Testis (tissue), 3 donors: ENCODE results near the gene SNRPB2. TPM values are rescaled to one million over a fixed set of nuclear protein-coding genes. Genes with fewer than 3 reads are reported as not detected.

Experiments
- DNase-seq: peaks from one replicate; pipeline ENCODE4 v3.0.0-alpha.2; 2019
- H3K27ac ChIP-seq, 2 donors: fragments of 200-600 bp; sonication (generic); one replicate each; pipeline ENCODE4 v1.5.1; 2019
- H3K27me3 ChIP-seq: fragments of 200-600 bp; sonication (generic); one replicate; pipeline ENCODE4 v1.5.1; 2019
- H3K36me3 ChIP-seq: fragments of 200-600 bp; sonication (generic); one replicate; pipeline ENCODE4 v1.5.1; 2017; ENCODE audit warnings: low read depth; ENCODE audit errors: missing control alignments
- H3K4me1 ChIP-seq: fragments of 200-600 bp; sonication (generic); one replicate; pipeline ENCODE4 v1.5.1; 2019
- H3K4me3 ChIP-seq, 2 donors: fragments of 200-600 bp; sonication (generic); one replicate each; pipeline ENCODE4 v1.5.1; 2017 to 2019
- H3K9me3 ChIP-seq: fragments of 200-600 bp; sonication (generic); one replicate; pipeline ENCODE4 v1.5.1; 2017
- POLR2A ChIP-seq: fragments of 450-650 bp; IDR thresholded peaks from one replicate; pipeline ENCODE4 v1.6.1; 2017; ENCODE audit warnings: antibody characterized with exemption, mild to moderate bottlenecking, moderate library complexity
- WGBS, 2 donors: methylation state at CpG; one replicate each; pipeline ENCODE4 v1.1.5; 2018; 5-methylcytosine and 5-hydroxymethylcytosine counted together
- intact Hi-C: fragments of 100-400 bp; cut with DNase I; formaldehyde crosslinking; loops from one replicate; pipeline ENCODE4 v1.15.1; 2023; ENCODE audit warnings: low total_unique reads
- polyA plus RNA-seq: library from polyadenylated mRNA; stranded (reverse); fragments of 350-450 nt; fragmentation: Illumina TruSeq; extraction: RNeasy Lipid Tissue Mini Kit (QIAGEN cat#74804); gene quantifications from one replicate; pipeline ENCODE4 v1.2.3, GENCODE V29; 2014; ENCODE audit warnings: low read depth, low replicate concordance; ENCODE audit not compliant: insufficient read depth
- total RNA-seq, 2 donors: library from RNA; depleted of rRNA; stranded (reverse); fragments of >200 nt; gene quantifications; one replicate each; pipeline ENCODE4 v1.2.3, GENCODE V29; 2016
- TF ChIP-seq, protein P1 (sequence below), 3 experiments: fragments of 450-650 bp in 2 of 3; fragments of 200-600 bp in 1 of 3; sonication (generic) in 1 of 3; IDR thresholded peaks; one replicate each; pipeline ENCODE4 v1.5.1; 2016 to 2019; ENCODE audit warnings: antibody characterized with exemption in 3 of 3, mild to moderate bottlenecking in 2 of 3, moderate library complexity in 1 of 3

SNRPB2 gene
- total and polyA plus RNA-seq, 3 donors from 2014 or later, result 32.8 to 47.9 (median 35.3) TPM

DNA sequence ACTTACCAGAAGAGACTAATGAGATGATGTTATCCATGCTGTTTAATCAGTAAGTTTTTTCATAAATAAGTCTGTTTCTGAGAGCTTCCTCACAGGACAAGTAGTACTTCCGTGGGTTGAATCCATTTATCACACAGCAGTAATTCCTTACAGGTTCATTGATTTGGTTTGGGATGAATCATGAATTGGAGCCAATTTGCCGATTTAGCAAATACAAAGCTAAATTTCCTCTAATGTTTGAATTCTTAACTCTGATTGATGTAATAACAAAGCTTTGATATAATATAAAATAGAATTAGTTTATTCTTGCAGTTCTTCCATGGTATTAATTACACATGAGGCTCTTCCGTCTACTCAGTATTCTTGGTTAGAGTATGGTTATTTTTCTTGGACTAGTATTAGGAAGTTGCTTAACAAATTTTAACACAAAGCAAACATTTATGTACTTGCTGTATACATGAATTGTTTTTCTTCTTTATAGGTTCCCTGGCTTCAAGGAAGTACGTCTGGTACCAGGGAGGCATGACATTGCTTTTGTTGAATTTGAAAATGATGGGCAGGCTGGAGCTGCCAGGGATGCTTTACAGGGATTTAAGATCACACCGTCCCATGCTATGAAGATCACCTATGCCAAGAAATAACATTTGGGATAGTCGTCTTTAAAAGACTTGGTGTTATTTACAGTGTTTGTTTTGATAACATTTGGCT, 10.7 kb downstream of the SNRPB2 start:
- TF ChIP-seq, protein P1, sequence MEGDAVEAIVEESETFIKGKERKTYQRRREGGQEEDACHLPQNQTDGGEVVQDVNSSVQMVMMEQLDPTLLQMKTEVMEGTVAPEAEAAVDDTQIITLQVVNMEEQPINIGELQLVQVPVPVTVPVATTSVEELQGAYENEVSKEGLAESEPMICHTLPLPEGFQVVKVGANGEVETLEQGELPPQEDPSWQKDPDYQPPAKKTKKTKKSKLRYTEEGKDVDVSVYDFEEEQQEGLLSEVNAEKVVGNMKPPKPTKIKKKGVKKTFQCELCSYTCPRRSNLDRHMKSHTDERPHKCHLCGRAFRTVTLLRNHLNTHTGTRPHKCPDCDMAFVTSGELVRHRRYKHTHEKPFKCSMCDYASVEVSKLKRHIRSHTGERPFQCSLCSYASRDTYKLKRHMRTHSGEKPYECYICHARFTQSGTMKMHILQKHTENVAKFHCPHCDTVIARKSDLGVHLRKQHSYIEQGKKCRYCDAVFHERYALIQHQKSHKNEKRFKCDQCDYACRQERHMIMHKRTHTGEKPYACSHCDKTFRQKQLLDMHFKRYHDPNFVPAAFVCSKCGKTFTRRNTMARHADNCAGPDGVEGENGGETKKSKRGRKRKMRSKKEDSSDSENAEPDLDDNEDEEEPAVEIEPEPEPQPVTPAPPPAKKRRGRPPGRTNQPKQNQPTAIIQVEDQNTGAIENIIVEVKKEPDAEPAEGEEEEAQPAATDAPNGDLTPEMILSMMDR (IDR thresholded peaks at IDR 0.05), result no peak
- no peak for TF ChIP-seq POLR2A
- WGBS, 2 donors, result 83 to 86% methylated on average over 6 of the region's 6 CpGs
- no peaks in the 10 kb centered on the region for H3K36me3 ChIP-seq

DNA sequence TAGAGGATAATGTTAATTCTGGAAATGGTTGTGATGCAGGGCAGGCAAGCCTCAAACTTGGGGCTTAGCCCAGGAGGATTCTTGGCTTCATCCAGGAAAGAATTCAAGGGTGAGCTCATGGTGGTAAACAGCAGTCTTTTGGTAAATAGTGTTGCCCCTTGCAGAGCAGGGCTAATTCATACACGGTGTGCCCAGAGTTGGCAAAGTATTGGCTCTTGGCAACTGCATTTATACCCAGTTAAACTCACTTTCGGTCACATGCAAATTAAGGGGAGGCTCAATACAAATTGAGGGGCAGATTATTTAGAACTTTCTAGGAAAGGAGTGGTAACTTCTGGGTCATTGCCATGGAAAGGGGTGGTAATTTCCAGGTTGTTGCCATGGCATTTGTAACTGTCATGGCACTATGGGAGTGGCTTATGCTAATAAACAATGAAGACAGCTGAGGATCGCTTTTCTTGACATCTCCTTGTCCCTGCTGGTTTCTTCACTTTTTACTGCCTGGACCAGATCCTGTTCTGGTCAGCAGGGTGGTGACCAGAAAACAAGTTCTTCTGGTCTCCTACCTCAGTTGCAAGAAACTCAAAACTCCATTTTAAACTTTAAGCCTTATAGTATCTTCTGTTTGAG, 14.5 kb downstream of the SNRPB2 start:
- Histone ChIP-seq H3K36me3 (no peaks in the 10 kb centered on the region), H3K4me1 (no peaks in the 10 kb centered on the region), H3K27me3 (no peaks in the 10 kb centered on the region), H3K9me3 (no peaks in the 10 kb centered on the region), H3K4me3 (no peak overlapping the region), H3K27ac (no peak overlapping the region)
- no peak for TF ChIP-seq POLR2A
- TF ChIP-seq, protein P1 (IDR thresholded peaks at IDR 0.05), result no peak
- intact Hi-C loops, result no loop called here
- DNase-seq, result no peak
- 89 to 91% methylated on average over 3 of the region's 3 CpGs for WGBS, 2 donors

More for the DNA sequence above, 10.7 kb downstream of the SNRPB2 start:
- no peak overlapping the region for H3K4me3 ChIP-seq
- H3K9me3 ChIP-seq, result no peaks in the 10 kb centered on the region
- no peaks in the 10 kb centered on the region for H3K27me3 ChIP-seq
- DNase-seq, result no peak
- no peaks in the 10 kb centered on the region for H3K4me1 ChIP-seq
- no peak overlapping the region for H3K27ac ChIP-seq
- intact Hi-C loops, result no loop called here

DNA sequence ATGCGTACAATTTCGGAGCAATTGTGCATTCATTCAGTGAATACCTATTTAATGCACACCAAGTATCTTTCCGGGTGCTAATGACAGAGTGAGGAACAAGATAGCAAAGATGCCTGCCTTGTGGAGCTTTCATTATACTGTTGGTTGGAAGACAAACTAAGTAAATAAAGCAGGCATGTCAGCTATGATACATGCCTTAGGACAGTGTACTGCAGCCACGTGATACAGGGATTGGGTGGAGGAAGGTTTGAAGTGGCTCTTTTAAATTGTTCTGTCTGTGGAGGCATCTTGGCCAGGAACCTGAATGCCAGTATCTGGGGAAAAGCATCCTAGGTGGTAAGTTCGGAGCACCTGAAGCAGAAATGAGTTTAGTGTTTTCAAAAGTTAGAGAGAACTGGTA, 15.4 kb downstream of the SNRPB2 start:
- intact Hi-C loops, result no loop called here
- H3K4me1 ChIP-seq, result no peaks in the 10 kb centered on the region
- H3K4me3 ChIP-seq, result no peak overlapping the region
- no peaks in the 10 kb centered on the region for H3K27me3 ChIP-seq
- no peaks in the 10 kb centered on the region for H3K9me3 ChIP-seq
- H3K36me3 ChIP-seq, result no peaks in the 10 kb centered on the region
- no peak for DNase-seq
- WGBS, 2 donors, result 82 to 88% methylated on average over 5 of the region's 5 CpGs
- H3K27ac ChIP-seq, result no peak overlapping the region
- no peak for TF ChIP-seq POLR2A

DNA sequence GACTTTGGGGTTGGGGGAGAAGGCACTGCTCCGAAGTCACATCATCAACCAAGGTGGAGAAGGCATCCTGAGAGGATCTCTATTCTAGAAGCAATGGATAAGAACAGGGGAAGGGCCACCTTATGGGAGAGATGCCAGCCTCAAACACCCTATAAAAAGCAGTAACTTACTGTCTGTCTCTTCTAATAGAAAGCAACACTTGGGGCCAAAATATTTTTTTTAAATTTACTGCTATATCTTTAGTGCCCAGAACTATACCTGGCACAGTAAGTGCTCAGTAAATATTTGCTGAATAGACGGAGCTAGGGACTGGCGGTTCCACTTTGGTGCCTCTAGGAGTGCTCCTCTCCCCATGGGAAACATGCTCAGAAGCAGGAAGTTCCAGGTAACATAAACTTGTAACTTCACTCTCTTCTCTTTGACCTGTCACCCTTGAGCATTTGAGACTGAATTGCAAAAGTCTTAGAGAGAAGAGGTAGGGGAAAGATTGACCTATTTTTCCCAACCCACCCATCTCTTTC, 17.5 kb downstream of the SNRPB2 start:
- H3K36me3 ChIP-seq, result no peaks in the 10 kb centered on the region
- H3K27me3 ChIP-seq, result no peaks in the 10 kb centered on the region
- TF ChIP-seq, protein P1 (IDR thresholded peaks at IDR 0.05), result no peak
- WGBS, 2 donors, result 80 to 88% methylated on average over 3 of the region's 3 CpGs
- H3K4me1 ChIP-seq, result no peaks in the 10 kb centered on the region
- H3K9me3 ChIP-seq, result no peaks in the 10 kb centered on the region
- H3K4me3 ChIP-seq, result no peak overlapping the region
- intact Hi-C loops, result no loop called here
- no peak for DNase-seq
- H3K27ac ChIP-seq, result no peak overlapping the region

- Histone ChIP-seq H3K4me3 (no peak within 1 kb of the TSS), H3K36me3 (no peaks in the 10 kb centered on the region), H3K4me1 (no peaks in the 10 kb centered on the region), H3K27ac (no peak within 1 kb of the TSS), H3K9me3 (no peaks in the 10 kb centered on the region), H3K27me3 (no peaks in the 10 kb centered on the region)
- no peak for DNase-seq
- intact Hi-C loops, result no loop called here
- WGBS, 2 donors, result 46 to 55% methylated on average over 5 of the region's 5 CpGs
- TF ChIP-seq, protein P1 (IDR thresholded peaks at IDR 0.05), result no peak
- TF ChIP-seq POLR2A, result no peak
Observed at GRCh38 chr20:16748308-16748900, 18.6 kb downstream of the SNRPB2 start, which contains the start of gene OTOR. Gene OTOR, plus strand, starts transcription at chr20:16748358. Its CDS starts 44 bp downstream, at chr20:16748402.
